HepG2 (cell line): ENCODE results near the gene MBD4. TPM values are rescaled to one million over a fixed set of nuclear protein-coding genes. Genes with fewer than 3 reads are reported as not detected.

Experiments used
- ARNTL ChIP-seq: sonication (generic); formaldehyde crosslinking; IDR thresholded peaks from 2 replicates; pipeline ENCODE4 v1.4.0; 2020; ENCODE audit warnings: mild to moderate bottlenecking, missing genetic modification reagents
- CEBPB ChIP-seq: IDR thresholded peaks from 2 replicates; pipeline ENCODE4 v1.6.1; 2011; ENCODE audit warnings: low read depth, low read length, improper control_type of control experiment, borderline replicate concordance
- E2F1 ChIP-seq: sonication (generic); formaldehyde crosslinking; IDR thresholded peaks from 2 replicates; pipeline ENCODE4 v1.5.0; 2020; ENCODE audit warnings: missing genetic modification reagents
- GABPB1 ChIP-seq: IDR thresholded peaks from 2 replicates; pipeline ENCODE4 v1.6.1; 2016; ENCODE audit warnings: mild to moderate bottlenecking, missing genetic modification reagents, moderate library complexity, missing compliant biosample characterization
- GLI4 ChIP-seq: sonication (generic); formaldehyde crosslinking; IDR thresholded peaks from 2 replicates; pipeline ENCODE4 v1.5.1; 2020; ENCODE audit warnings: missing genetic modification reagents, mild to moderate bottlenecking, moderate library complexity, borderline replicate concordance
- GPN1 ChIP-seq: sonication (generic); formaldehyde crosslinking; IDR thresholded peaks from 2 replicates; pipeline ENCODE4 v1.5.1; 2020; ENCODE audit warnings: missing genetic modification reagents, borderline replicate concordance
- GZF1 ChIP-seq: sonication (generic); formaldehyde crosslinking; IDR thresholded peaks from 2 replicates; pipeline ENCODE4 v1.5.1; 2020; ENCODE audit warnings: mild to moderate bottlenecking, missing genetic modification reagents
- HOXA3 ChIP-seq: sonication (generic); formaldehyde crosslinking; IDR thresholded peaks from 2 replicates; pipeline ENCODE4 v1.5.0; 2020; ENCODE audit warnings: missing genetic modification reagents
- KDM5A ChIP-seq: fragments of 200-600 bp; sonication (generic); IDR thresholded peaks from 2 replicates; pipeline ENCODE4 v1.7.0; 2018; ENCODE audit warnings: antibody characterized with exemption, mild to moderate bottlenecking, low read length, borderline replicate concordance
- MAX ChIP-seq: IDR thresholded peaks from 2 replicates; pipeline ENCODE4 v1.6.1; 2012; ENCODE audit warnings: inconsistent platforms
- RXRA ChIP-seq: sonication (generic); formaldehyde crosslinking; IDR thresholded peaks from 2 replicates; pipeline ENCODE4 v1.5.1; 2020; ENCODE audit warnings: missing genetic modification reagents
- SP2 ChIP-seq: sonication (generic); formaldehyde crosslinking; IDR thresholded peaks from 2 replicates; pipeline ENCODE4 v1.5.1; 2020; ENCODE audit warnings: mild to moderate bottlenecking, missing genetic modification reagents
- TBX2 ChIP-seq: sonication (generic); formaldehyde crosslinking; IDR thresholded peaks from 2 replicates; pipeline ENCODE4 v1.5.0; 2020; ENCODE audit warnings: missing genetic modification reagents, mild to moderate bottlenecking, borderline replicate concordance
- TEAD3 ChIP-seq: optimal IDR thresholded peaks from 2 replicates; pipeline ENCODE3; 2016; ENCODE audit warnings: borderline replicate concordance
- XRCC5 ChIP-seq: fragments of 200-400 bp; formaldehyde crosslinking; optimal IDR thresholded peaks from 2 replicates; pipeline ENCODE3; 2017; ENCODE audit warnings: mild to moderate bottlenecking, low read length
- ZBTB39 ChIP-seq: sonication (generic); formaldehyde crosslinking; IDR thresholded peaks from 2 replicates; pipeline ENCODE4 v1.5.0; 2020; ENCODE audit warnings: missing genetic modification reagents
- ZFP1 ChIP-seq: IDR thresholded peaks from 2 replicates; pipeline ENCODE4 v1.6.1; 2016
- ZFP41 ChIP-seq: sonication (generic); formaldehyde crosslinking; IDR thresholded peaks from 2 replicates; pipeline ENCODE4 v1.4.0; 2020; ENCODE audit warnings: mild to moderate bottlenecking, missing genetic modification reagents, borderline replicate concordance
- ZMYM4 ChIP-seq: sonication (generic); formaldehyde crosslinking; IDR thresholded peaks from 2 replicates; pipeline ENCODE4 v1.8.1; 2023; ENCODE audit warnings: mild to moderate bottlenecking, missing genetic modification reagents
- ZNF34 ChIP-seq: sonication (generic); formaldehyde crosslinking; IDR thresholded peaks from 2 replicates; pipeline ENCODE4 v1.4.0; 2020; ENCODE audit warnings: mild to moderate bottlenecking, missing genetic modification reagents, borderline replicate concordance
- ZNF468 ChIP-seq: sonication (generic); formaldehyde crosslinking; IDR thresholded peaks from 2 replicates; pipeline ENCODE4 v1.8.0; 2022; ENCODE audit warnings: mild to moderate bottlenecking, moderate library complexity, missing genetic modification reagents
- ZNF558 ChIP-seq: sonication (generic); formaldehyde crosslinking; IDR thresholded peaks from 2 replicates; pipeline ENCODE4 v1.9.0; 2022; ENCODE audit warnings: mild to moderate bottlenecking, missing genetic modification reagents, borderline replicate concordance
- ZNF577 ChIP-seq: sonication (generic); formaldehyde crosslinking; IDR thresholded peaks from 2 replicates; pipeline ENCODE4 v1.4.0; 2020; ENCODE audit warnings: mild to moderate bottlenecking, low read depth, missing genetic modification reagents, borderline replicate concordance
- ZNF619 ChIP-seq: sonication (generic); formaldehyde crosslinking; IDR thresholded peaks from 2 replicates; pipeline ENCODE4 v1.4.0; 2020; ENCODE audit warnings: mild to moderate bottlenecking, missing genetic modification reagents
- ZNF691 ChIP-seq: sonication (generic); formaldehyde crosslinking; IDR thresholded peaks from 2 replicates; pipeline ENCODE4 v1.4.0; 2020; ENCODE audit warnings: missing genetic modification reagents, low read depth, mild to moderate bottlenecking, borderline replicate concordance
- ZNF782 ChIP-seq: sonication (generic); formaldehyde crosslinking; IDR thresholded peaks from 2 replicates; pipeline ENCODE4 v1.4.0; 2020; ENCODE audit warnings: missing genetic modification reagents, mild to moderate bottlenecking, borderline replicate concordance
- ZNF83 ChIP-seq: sonication (generic); formaldehyde crosslinking; IDR thresholded peaks from 2 replicates; pipeline ENCODE4 v1.4.0; 2020; ENCODE audit warnings: missing genetic modification reagents, mild to moderate bottlenecking, borderline replicate concordance
- polyA plus RNA-seq, 8 experiments: library from polyadenylated mRNA; depleted of rRNA in 3 of 8; stranded (reverse) in 7 of 8; unstranded in 1 of 8; fragments of >200 nt; fragmentation: Illumina TruSeq in 4 of 8; extraction: Trizol in 4 of 8; gene quantifications; 2 replicates each; pipeline versions ENCODE4 v1.2.1 to v1.2.3, GENCODE V29; 2011 to 2016; ENCODE audit warnings: low read depth in 4 of 8, missing spikeins in 1 of 8, mixed read lengths in 1 of 8; ENCODE audit not compliant: insufficient read depth in 1 of 8
- total RNA-seq, 5 experiments: library from RNA; depleted of rRNA; stranded (reverse); fragments of >200 nt; fragmentation: Illumina TruSeq; extraction: Trizol; gene quantifications; 2 replicates each; pipeline ENCODE4 v1.2.3, GENCODE V29; 2016; ENCODE audit warnings: low read depth in 1 of 5

Gene MBD4
- total and polyA plus RNA-seq, 2 of the 13 experiments (the other 11 are each of a cell fraction or from before 2014, with no cell fraction given): 14.9 to 25.3 TPM

- TF ChIP-seq ZNF558 (no peak), ZBTB39 (CRISPR knock-in tag) (no peak), HOXA3 (CRISPR knock-in tag) (peak; percentile 99), ZNF83 (0 out of 2 replicates have a peak, but pooled peaks have one; percentile 60), GPN1 (CRISPR knock-in tag) (0 out of 2 replicates have a peak, but pooled peaks have one; percentile 70), GLI4 (CRISPR knock-in tag) (0 out of 2 replicates have a peak, but pooled peaks have one; percentile 21), TEAD3 (CRISPR knock-in tag) (peak; percentile 13), XRCC5 (peak; percentile 50), ZNF577 (no peak), CEBPB (peak; percentile 98), GABPB1 (CRISPR knock-in tag) (peak; percentile 83), KDM5A (peak; percentile 71; the same call in 1 of the 2 replicates), ZFP41 (CRISPR knock-in tag) (no peak), ZNF468 (CRISPR knock-in tag) (no peak), E2F1 (CRISPR knock-in tag) (peak; percentile 90), SP2 (peak; percentile 88), ZNF619 (peak; percentile 57; the same call in 1 of the 2 replicates), ZMYM4 (CRISPR knock-in tag) (peak; percentile 84), ZNF782 (CRISPR knock-in tag) (peak; percentile 65; the same call in 1 of the 2 replicates), MAX (peak; percentile 43), ZNF34 (CRISPR knock-in tag) (no peak), TBX2 (peak; percentile 74), ZNF691 (CRISPR knock-in tag) (peak; percentile 71; the same call in 1 of the 2 replicates), ARNTL (CRISPR knock-in tag) (0 out of 2 replicates have a peak, but pooled peaks have one; percentile 43), RXRA (CRISPR knock-in tag) (peak; percentile 76; the same call in 1 of the 2 replicates), ZFP1 (no peak), GZF1 (CRISPR knock-in tag) (peak; percentile 64; the same call in 1 of the 2 replicates)
Measured at GRCh38 chr3:129439817-129440617, at the start of gene MBD4, which contains the start of gene IFT122 (continued).
